ENCODE results near the gene TMEM269. TPM values are rescaled to one million over a fixed set of nuclear protein-coding genes. Genes with fewer than 3 reads are reported as not detected.

The TMEM269 gene
- total and polyA plus RNA-seq, 9 of the 15 experiments (the other 6 are each of a cell fraction or from before 2014, with no cell fraction given) = 0.09 to 0.49 (median 0.21) TPM

GRCh38 chr1:42766741-42767509, 17.9 kb upstream of the TMEM269 start, which contains the start of the genes C1orf50 and P3H1 (continued):
- TF ChIP-seq HES1 (IDR thresholded peaks at IDR 0.05; ENCODE audit: low read depth) = no peak
- peak in 1 of 2 experiments; percentile 76; a peak in 1 of 4 replicates for TF ChIP-seq FOXA3 (CRISPR knock-in tag; conservative IDR thresholded peaks at IDR 0.05 in 1 of 2, IDR thresholded peaks at IDR 0.05 in 1 of 2)
- peak; percentile 63 to 84 for TF ChIP-seq MAZ (CRISPR knock-in tag; conservative IDR thresholded peaks at IDR 0.05 in 1 of 2, IDR thresholded peaks at IDR 0.05 in 1 of 2)
- peak; percentile 98 for TF ChIP-seq PHF8 (IDR thresholded peaks at IDR 0.05; ENCODE audit: borderline replicate concordance, low read length)
- no peak for TF ChIP-seq TFE3 (CRISPR knock-in tag; IDR thresholded peaks at IDR 0.05)
- TF ChIP-seq GABPB1 (CRISPR knock-in tag; IDR thresholded peaks at IDR 0.05) = peak; percentile 73
- no peak for TF ChIP-seq MED1 (CRISPR knock-in tag; IDR thresholded peaks at IDR 0.05; ENCODE audit: borderline replicate concordance)
- TF ChIP-seq E2F3 (CRISPR knock-in tag; IDR thresholded peaks at IDR 0.05) = peak; percentile 66; the same call in 1 of the 2 replicates
- TF ChIP-seq ZNF143 (CRISPR knock-in tag; IDR thresholded peaks at IDR 0.05) = 0 out of 2 replicates have a peak, but pooled peaks have one; percentile 21
- peak; percentile 95 for TF ChIP-seq THAP12 (CRISPR knock-in tag; IDR thresholded peaks at IDR 0.05)
- TF ChIP-seq ASH1L (IDR thresholded peaks at IDR 0.05; ENCODE audit: borderline replicate concordance, low read depth, partially characterized antibody) = no peak
- TF ChIP-seq ERF (CRISPR knock-in tag; IDR thresholded peaks at IDR 0.05) = peak; percentile 78; the same call in 1 of the 2 replicates
- no peak for TF ChIP-seq PBX2 (CRISPR knock-in tag; IDR thresholded peaks at IDR 0.05; ENCODE audit: low read depth)
- no peak for TF ChIP-seq PBX2 (tag; conservative IDR thresholded peaks at IDR 0.05; ENCODE audit: low read depth)
- TF ChIP-seq LCOR (CRISPR knock-in tag; IDR thresholded peaks at IDR 0.05) = peak; percentile 81; the same call in 1 of the 2 replicates
- TF ChIP-seq ZNF24 (IDR thresholded peaks at IDR 0.05) = no peak
- no peak for TF ChIP-seq ZNF354B (CRISPR knock-in tag; IDR thresholded peaks at IDR 0.05)
- no peak for TF ChIP-seq IRF9 (tag; IDR thresholded peaks at IDR 0.05)
- peak in 1 of 2 experiments; percentile 52; a peak in 2 of 4 replicates for TF ChIP-seq HDAC1 (IDR thresholded peaks at IDR 0.05)
